ENCODE results near the gene DHX8.

Gene DHX8

GRCh38 chr17:43573579-43574321, 90.0 kb downstream of the DHX8 start:
- Histone ChIP-seq H3K36me3 (ENCODE audit: insufficient read depth, low read length) (no peaks in the 10 kb centered on the region), H3K9me3 (ENCODE audit: insufficient read depth, low read length, severe bottlenecking) (no peaks in the 10 kb centered on the region), H2AFZ (ENCODE audit: low read depth, low read length) (no peak overlapping the region), H4K20me1 (ENCODE audit: insufficient read depth, low read length) (no peaks in the 10 kb centered on the region), H3K27ac (ENCODE audit: low read length) (no peak overlapping the region), H3K4me1 (ENCODE audit: insufficient read depth, low read length) (no peaks in the 10 kb centered on the region), H3K4me3 (ENCODE audit: low read depth in 1 of 2, low read length in 2 of 2) (no peak overlapping the region), H3K9ac (ENCODE audit: low read depth, low read length) (no peak overlapping the region), H3K79me2 (ENCODE audit: insufficient read depth, low read length) (no peaks in the 10 kb centered on the region), H3K27me3 (ENCODE audit: insufficient read depth, low read length, poor library complexity) (peaks cover 10% of the 10 kb centered on the region), H3K4me2 (ENCODE audit: insufficient read depth, low read length) (no peak overlapping the region)
- no peak for TF ChIP-seq CTCF (IDR thresholded peaks at IDR 0.05; ENCODE audit: borderline replicate concordance, extremely low read depth, low read length, poor library complexity, severe bottlenecking)
- no peak for TF ChIP-seq EZH2 (IDR thresholded peaks at IDR 0.05; ENCODE audit: borderline replicate concordance, low read depth, low read length, severe bottlenecking)
- ATAC-seq (ENCODE audit: insufficient read depth, low read depth) (no peak), DNase-seq (no peak)

GRCh38 chr17:43574348-43574747, 90.6 kb downstream of the DHX8 start:
- Histone ChIP-seq H3K36me3 (ENCODE audit: insufficient read depth, low read length) (no peaks in the 10 kb centered on the region), H3K4me1 (ENCODE audit: insufficient read depth, low read length) (no peaks in the 10 kb centered on the region), H3K4me2 (ENCODE audit: insufficient read depth, low read length) (no peak overlapping the region), H3K79me2 (ENCODE audit: insufficient read depth, low read length) (no peaks in the 10 kb centered on the region), H3K9me3 (ENCODE audit: insufficient read depth, low read length, severe bottlenecking) (no peaks in the 10 kb centered on the region), H2AFZ (ENCODE audit: low read depth, low read length) (no peak overlapping the region), H3K27me3 (ENCODE audit: insufficient read depth, low read length, poor library complexity) (peaks cover 13% of the 10 kb centered on the region), H4K20me1 (ENCODE audit: insufficient read depth, low read length) (no peaks in the 10 kb centered on the region), H3K9ac (ENCODE audit: low read depth, low read length) (no peak overlapping the region), H3K27ac (ENCODE audit: low read length) (no peak overlapping the region), H3K4me3 (ENCODE audit: low read depth in 1 of 2, low read length in 2 of 2) (no peak overlapping the region)
- no peak for DNase-seq
- no peak for ATAC-seq (ENCODE audit: insufficient read depth, low read depth)
- TF ChIP-seq EZH2 (IDR thresholded peaks at IDR 0.05; ENCODE audit: borderline replicate concordance, low read depth, low read length, severe bottlenecking) (no peak), CTCF (IDR thresholded peaks at IDR 0.05; ENCODE audit: borderline replicate concordance, extremely low read depth, low read length, poor library complexity, severe bottlenecking) (no peak)

GRCh38 chr17:43574896-43575525, 91.2 kb downstream of the DHX8 start:
- no peak overlapping the region for H3K9ac ChIP-seq (ENCODE audit: low read depth, low read length)
- TF ChIP-seq EZH2 (IDR thresholded peaks at IDR 0.05; ENCODE audit: borderline replicate concordance, low read depth, low read length, severe bottlenecking) (no peak), CTCF (IDR thresholded peaks at IDR 0.05; ENCODE audit: borderline replicate concordance, extremely low read depth, low read length, poor library complexity, severe bottlenecking) (no peak)
- no peak overlapping the region for H3K27ac ChIP-seq (ENCODE audit: low read length)
- H3K4me3 ChIP-seq (ENCODE audit: low read depth in 1 of 2, low read length in 2 of 2), result no peak overlapping the region
- no peak overlapping the region for H3K4me2 ChIP-seq (ENCODE audit: insufficient read depth, low read length)
- H4K20me1 ChIP-seq (ENCODE audit: insufficient read depth, low read length), result no peaks in the 10 kb centered on the region
- H2AFZ ChIP-seq (ENCODE audit: low read depth, low read length), result no peak overlapping the region
- no peaks in the 10 kb centered on the region for H3K79me2 ChIP-seq (ENCODE audit: insufficient read depth, low read length)
- H3K4me1 ChIP-seq (ENCODE audit: insufficient read depth, low read length), result no peaks in the 10 kb centered on the region
- no peaks in the 10 kb centered on the region for H3K36me3 ChIP-seq (ENCODE audit: insufficient read depth, low read length)
- no peak for DNase-seq
- no peak for ATAC-seq (ENCODE audit: insufficient read depth, low read depth)
- H3K9me3 ChIP-seq (ENCODE audit: insufficient read depth, low read length, severe bottlenecking), result no peaks in the 10 kb centered on the region
- peaks cover 13% of the 10 kb centered on the region for H3K27me3 ChIP-seq (ENCODE audit: insufficient read depth, low read length, poor library complexity)

Measured in DND-41 (cell line).